Erythroblast (primary cell): ENCODE measurements around the gene SLC20A1.

ENCODE experiments used
- DNase-seq, 2 experiments: peaks; one replicate each; lab custom pipeline; 2025; lab: John Stamatoyannopoulos, UW
- GATA1 ChIP-seq: IDR thresholded peaks from 2 replicates; pipeline ENCODE4 v1.6.1; 2011; ENCODE audit warnings: low read depth, mild to moderate bottlenecking, control low read depth, low read length, moderate library complexity
- POLR2A ChIP-seq: IDR thresholded peaks from 2 replicates; pipeline ENCODE4 v1.6.1; 2011; ENCODE audit warnings: mild to moderate bottlenecking, low read length

SLC20A1 gene

GRCh38 chr2:112634153-112634873, 11.4 kb upstream of the SLC20A1 start:
- DNase-seq: no peak
- TF ChIP-seq GATA1: no peak

DNA sequence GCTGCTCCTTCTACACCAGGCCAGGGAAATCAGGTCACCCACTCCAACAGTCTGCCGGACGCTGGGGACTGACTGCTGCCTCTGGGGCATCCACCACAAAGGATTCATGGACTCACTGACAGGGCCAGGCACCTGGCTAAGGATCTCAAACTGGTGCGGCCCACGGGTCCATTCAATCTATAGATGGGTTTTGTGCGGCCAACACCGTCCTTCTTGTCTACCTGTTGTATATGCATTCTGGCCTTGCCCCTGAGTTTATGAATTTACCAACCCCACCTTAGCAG, 10.9 kb upstream of the SLC20A1 start:
- no peak for DNase-seq
- TF ChIP-seq POLR2A (no peak), GATA1 (no peak)

- TF ChIP-seq GATA1 (no peak), POLR2A (no peak)
- no peak for DNase-seq
These were observed 9.0 kb upstream of the SLC20A1 start for GRCh38 chr2:112636605-112637288.

- no peak for TF ChIP-seq GATA1
- TF ChIP-seq POLR2A: no peak
- DNase-seq: no peak
These were observed 8.5 kb upstream of the SLC20A1 start for GRCh38 chr2:112637289-112637660.

DNA sequence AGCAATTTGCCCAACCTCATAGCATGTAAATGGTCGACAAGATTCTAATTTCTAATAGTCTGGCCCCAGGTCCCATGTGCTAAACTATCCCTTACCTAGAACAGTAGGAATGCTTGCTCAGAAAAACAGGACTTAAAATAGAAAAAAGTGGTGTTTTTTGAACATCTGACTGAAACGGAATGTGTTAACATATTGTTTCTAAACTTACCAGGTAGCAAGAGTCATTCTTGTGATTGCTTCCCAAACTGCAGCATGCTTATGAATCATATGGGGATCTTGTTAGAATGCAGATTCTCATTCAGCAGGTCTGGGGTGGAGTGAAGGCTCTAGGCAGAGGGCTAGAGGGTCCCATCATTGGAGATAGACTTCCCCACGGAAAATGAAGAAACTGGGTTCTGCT, 5.8 kb upstream of the SLC20A1 start:
- no peak for DNase-seq
- no peak for TF ChIP-seq GATA1
- TF ChIP-seq POLR2A: no peak

DNA sequence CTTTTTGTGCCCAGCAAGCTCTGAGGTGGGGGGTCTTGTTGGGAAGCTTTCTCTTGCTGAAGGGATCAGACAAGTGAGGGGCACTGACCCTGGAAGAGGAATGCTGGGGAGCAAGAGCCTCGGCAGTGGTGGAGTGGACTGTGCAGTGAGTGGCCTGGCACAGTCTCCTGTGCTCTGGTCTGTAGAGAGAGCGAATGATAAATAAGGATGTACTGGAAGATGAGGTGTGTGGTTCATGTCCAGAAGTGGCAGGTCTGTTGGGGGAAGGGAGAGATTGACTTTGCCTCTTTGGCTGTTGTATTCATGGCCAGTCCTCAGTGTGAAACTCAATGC, 5.3 kb upstream of the SLC20A1 start:
- no peak for TF ChIP-seq GATA1
- no peak for TF ChIP-seq POLR2A
- no peak for DNase-seq

GRCh38 chr2:112640800-112641675, 4.7 kb upstream of the SLC20A1 start:
- DNase-seq: peak in 1 of 2 experiments; percentile 24
- TF ChIP-seq POLR2A: no peak
- no peak for TF ChIP-seq GATA1

- no peak for DNase-seq
- no peak for TF ChIP-seq GATA1
- no peak for TF ChIP-seq POLR2A
These were observed 4.0 kb upstream of the SLC20A1 start for GRCh38 chr2:112641701-112642100.

- no peak for DNase-seq
- TF ChIP-seq POLR2A: no peak
- no peak for TF ChIP-seq GATA1
These were observed 3.2 kb upstream of the SLC20A1 start for GRCh38 chr2:112642561-112642960.

- no peak for DNase-seq
- TF ChIP-seq GATA1 (no peak), POLR2A (no peak)
These were observed 2.8 kb upstream of the SLC20A1 start for GRCh38 chr2:112642966-112643365.

DNA sequence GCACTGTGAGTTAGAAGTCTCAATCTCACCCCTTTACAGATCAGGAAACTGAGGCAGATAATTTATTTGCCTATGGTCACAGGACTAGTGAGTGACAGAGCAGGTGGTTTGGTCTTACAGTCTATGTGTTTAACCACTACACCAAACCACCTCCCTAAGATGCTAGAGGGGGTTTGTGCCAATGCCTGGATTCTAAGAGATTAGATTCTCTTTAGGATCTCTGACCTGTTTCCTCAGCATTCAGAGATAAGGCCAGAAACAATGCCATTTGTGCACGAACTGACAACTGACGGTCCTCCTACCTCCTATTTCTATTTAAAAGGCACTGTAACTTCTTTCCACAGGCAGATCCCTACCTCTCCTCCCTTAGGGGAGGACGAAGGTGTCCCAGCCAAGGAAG, 2.3 kb upstream of the SLC20A1 start:
- peak; percentile 37 to 75 for DNase-seq
- TF ChIP-seq GATA1 (no peak), POLR2A (no peak)

DNA sequence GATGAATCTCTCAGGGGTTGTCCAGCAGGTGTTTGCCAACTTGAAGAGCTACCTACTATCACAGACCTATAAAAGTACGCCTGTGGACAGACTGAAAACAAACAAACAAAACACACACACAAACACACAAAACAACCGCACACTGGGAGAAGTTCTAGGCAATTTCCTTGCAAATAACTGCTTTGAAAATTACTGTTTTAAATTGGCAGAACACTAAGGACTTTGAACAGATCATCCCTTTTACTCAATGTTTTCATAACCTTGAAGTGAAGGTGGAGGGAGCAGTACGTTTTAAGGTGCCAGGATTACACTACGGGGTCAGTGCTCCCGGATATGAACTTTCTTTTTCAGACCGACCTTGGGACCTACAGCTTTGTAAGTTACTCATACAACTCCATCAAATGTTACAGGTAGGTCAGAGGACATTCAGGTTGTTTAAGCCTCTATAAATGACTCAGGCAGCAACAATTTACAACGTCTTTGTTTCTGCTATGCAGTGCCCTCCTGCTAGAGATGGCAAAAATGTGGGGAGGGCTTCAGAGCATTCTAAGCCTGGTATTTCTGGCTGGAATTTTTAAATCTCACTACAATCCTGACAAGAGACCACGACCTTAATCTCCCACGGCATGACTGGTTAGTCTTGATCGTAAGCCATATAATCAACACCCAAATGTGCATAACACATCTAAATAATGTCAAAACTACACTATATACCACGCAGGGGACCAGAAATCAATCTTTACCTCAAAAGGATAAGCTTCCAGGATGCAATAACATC, 1.4 kb upstream of the SLC20A1 start:
- TF ChIP-seq POLR2A: no peak
- TF ChIP-seq GATA1: no peak
- no peak for DNase-seq

DNA sequence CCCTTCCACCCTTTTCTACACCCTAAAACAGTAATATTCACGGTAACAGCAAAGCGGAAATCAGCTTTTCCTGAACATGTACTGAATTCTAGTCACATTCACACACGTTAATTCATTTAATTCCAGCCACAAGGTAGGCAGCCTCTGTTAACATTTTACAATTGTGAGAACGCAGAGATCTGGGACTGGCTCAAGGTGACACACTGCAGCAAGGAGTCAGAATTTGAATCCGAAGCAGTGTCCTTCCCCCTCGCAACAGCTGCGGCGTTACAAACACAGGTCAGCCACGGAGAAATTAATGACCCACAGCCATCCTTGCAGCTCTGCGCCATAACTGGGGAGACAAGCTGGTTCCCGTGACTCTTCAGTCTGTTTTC, 818 bp upstream of the SLC20A1 start:
- no peak for TF ChIP-seq GATA1
- no peak for TF ChIP-seq POLR2A

More for the DNA sequence above, 818 bp upstream of the SLC20A1 start:
- DNase-seq: no peak
